DMS153 treated with DMSO at 0.1 percent for 48 hours (cell line): ENCODE results near the gene STAG3.
"Not testable (repeated sequence)": the region's sequence is repeated elsewhere in the genome, so short reads cannot be mapped to it uniquely, and the experiment has no call there.

Experiments
- DNase-seq: peaks from one replicate; lab custom pipeline; 2025; ENCODE audit not compliant: unreplicated experiment; lab: John Stamatoyannopoulos, UW

STAG3 gene

GRCh38 chr7:100246121-100246864 lies 68.6 kb downstream of the STAG3 start:
- DNase-seq, result not testable (repeated sequence)

- not testable (repeated sequence) for DNase-seq
These were observed 69.1 kb downstream of the STAG3 start for GRCh38 chr7:100246865-100247137.

GRCh38 chr7:100247152-100247757 lies 69.5 kb downstream of the STAG3 start:
- peak; percentile 73 for DNase-seq

GRCh38 chr7:100248483-100248882 lies 70.8 kb downstream of the STAG3 start:
- no peak for DNase-seq

- DNase-seq, result no peak
These were observed 79.3 kb downstream of the STAG3 start for GRCh38 chr7:100257017-100257416.

GRCh38 chr7:100259984-100260383 lies 82.3 kb downstream of the STAG3 start:
- DNase-seq, result not testable (repeated sequence)

GRCh38 chr7:100262896-100263295 lies 85.2 kb downstream of the STAG3 start:
- not testable (repeated sequence) for DNase-seq
